ENCODE measurements around the gene LIN28B. TPM values are rescaled to one million over a fixed set of nuclear protein-coding genes. Genes with fewer than 3 reads are reported as not detected.
"Not testable (repeated sequence)": the region's sequence is repeated elsewhere in the genome, so short reads cannot be mapped to it uniquely, and the experiment has no call there.

Gene LIN28B
- total and polyA plus RNA-seq, 2 experiments from 2014 or later: 35.3 to 96.4 TPM

- Mint-ChIP-seq H3K27ac (0 out of 2 replicates have a peak overlapping the region, but pooled peaks have one; percentile 28), H3K36me3 (ENCODE audit: low read depth) (peaks cover 51% of the 10 kb centered on the region), H3K27me3 (ENCODE audit: insufficient read depth, low read depth, poor library complexity) (peaks cover 8% of the 10 kb centered on the region), H3K4me1 (peaks cover 37% of the 10 kb centered on the region), H3K4me3 (no peak overlapping the region), H3K9me3 (no peaks in the 10 kb centered on the region; the same call in 2 of the 3 replicates)
- Histone ChIP-seq H3K9me2 (ENCODE audit: insufficient read depth) (no peaks in the 10 kb centered on the region), H4K20me1 (replicated peaks; ENCODE audit: insufficient read depth) (peaks cover 3% of the 10 kb centered on the region), H3K27me3 (ENCODE audit: insufficient read depth) (no peaks in the 10 kb centered on the region), H3F3A (replicated peaks; ENCODE audit: low read depth) (no peaks in the 10 kb centered on the region), H3K27ac (ENCODE audit: low read depth) (no peak overlapping the region), H3K36me3 (ENCODE audit: insufficient read depth) (no peaks in the 10 kb centered on the region), H3K4me2 (no peak overlapping the region), H3K79me2 (replicated peaks; ENCODE audit: insufficient read depth) (peaks cover 100% of the 10 kb centered on the region), H2AFZ (no peak overlapping the region), H3K4me1 (ENCODE audit: insufficient read depth) (peaks cover 3% of the 10 kb centered on the region; the same call in 1 of the 2 replicates), H3K4me3 (no peak overlapping the region)
- DNase-seq (ENCODE audit: low spot score) (no peak), ATAC-seq (no peak)
- TF ChIP-seq ZNF331 (CRISPR knock-in tag; IDR thresholded peaks at IDR 0.05; ENCODE audit: low read depth): no peak
- no peak for TF ChIP-seq CREB1 (CRISPR knock-in tag; IDR thresholded peaks at IDR 0.05; ENCODE audit: low read depth)
- no peak for TF ChIP-seq ZNF462 (CRISPR knock-in tag; IDR thresholded peaks at IDR 0.05)
- TF ChIP-seq CTCF (conservative IDR thresholded peaks at IDR 0.05; ENCODE audit: low read depth in 2 of 2): no peak
- TF ChIP-seq EZH2phosphoT487 (IDR thresholded peaks at IDR 0.05; ENCODE audit: unreplicated experiment): no peak
- TF ChIP-seq JUNB (IDR thresholded peaks at IDR 0.05; ENCODE audit: unreplicated experiment): no peak
- no peak for TF ChIP-seq EZH2 (IDR thresholded peaks at IDR 0.05; ENCODE audit: low read depth, unreplicated experiment)
- TF ChIP-seq ZNF114 (CRISPR knock-in tag; IDR thresholded peaks at IDR 0.05): no peak
Observed at GRCh38 chr6:104984831-104985230, 27.9 kb downstream of the LIN28B start.

- H3K9me3 Mint-ChIP-seq; H2AFZ ChIP-seq; H3K36me3 ChIP-seq (ENCODE audit: insufficient read depth); H3F3A ChIP-seq (replicated peaks; ENCODE audit: low read depth); H4K20me1 ChIP-seq (replicated peaks; ENCODE audit: insufficient read depth); DNase-seq (ENCODE audit: low spot score); H3K27me3 Mint-ChIP-seq (ENCODE audit: insufficient read depth, low read depth, poor library complexity); H3K4me2 ChIP-seq; H3K4me3 Mint-ChIP-seq; ATAC-seq; H3K4me3 ChIP-seq; H3K27me3 ChIP-seq (ENCODE audit: insufficient read depth); H3K4me1 ChIP-seq (ENCODE audit: insufficient read depth); H3K9me2 ChIP-seq (ENCODE audit: insufficient read depth): not testable (repeated sequence)
- peaks cover 56% of the 10 kb centered on the region for H3K36me3 Mint-ChIP-seq (ENCODE audit: low read depth)
- peaks cover 31% of the 10 kb centered on the region for H3K4me1 Mint-ChIP-seq
- Histone ChIP-seq H3K79me2 (replicated peaks; ENCODE audit: insufficient read depth) (peaks cover 100% of the 10 kb centered on the region), H3K27ac (ENCODE audit: low read depth) (peak overlapping the region; percentile 4; the same call in 1 of the 2 replicates)
- peak overlapping the region; percentile 55 for H3K27ac Mint-ChIP-seq
Observed at GRCh38 chr6:104985875-104986274, 29.0 kb downstream of the LIN28B start.
